AG10803 (cell line): Measurements from ENCODE around the gene TMEM81.

Experiments used
- DNase-seq: peaks from one replicate; pipeline ENCODE4 v3.0.0; 2010; ENCODE audit warnings: low read depth
- H3K4me3 ChIP-seq: 2 replicates; pipeline ENCODE4 v1.5.1; 2011; ENCODE audit warnings: mild to moderate bottlenecking, low read length, control low read depth
- CTCF ChIP-seq: conservative IDR thresholded peaks from 2 replicates; pipeline ENCODE4 v1.5.1; 2011; ENCODE audit warnings: mild to moderate bottlenecking, low read length, control low read depth, inconsistent platforms

Gene TMEM81

DNA sequence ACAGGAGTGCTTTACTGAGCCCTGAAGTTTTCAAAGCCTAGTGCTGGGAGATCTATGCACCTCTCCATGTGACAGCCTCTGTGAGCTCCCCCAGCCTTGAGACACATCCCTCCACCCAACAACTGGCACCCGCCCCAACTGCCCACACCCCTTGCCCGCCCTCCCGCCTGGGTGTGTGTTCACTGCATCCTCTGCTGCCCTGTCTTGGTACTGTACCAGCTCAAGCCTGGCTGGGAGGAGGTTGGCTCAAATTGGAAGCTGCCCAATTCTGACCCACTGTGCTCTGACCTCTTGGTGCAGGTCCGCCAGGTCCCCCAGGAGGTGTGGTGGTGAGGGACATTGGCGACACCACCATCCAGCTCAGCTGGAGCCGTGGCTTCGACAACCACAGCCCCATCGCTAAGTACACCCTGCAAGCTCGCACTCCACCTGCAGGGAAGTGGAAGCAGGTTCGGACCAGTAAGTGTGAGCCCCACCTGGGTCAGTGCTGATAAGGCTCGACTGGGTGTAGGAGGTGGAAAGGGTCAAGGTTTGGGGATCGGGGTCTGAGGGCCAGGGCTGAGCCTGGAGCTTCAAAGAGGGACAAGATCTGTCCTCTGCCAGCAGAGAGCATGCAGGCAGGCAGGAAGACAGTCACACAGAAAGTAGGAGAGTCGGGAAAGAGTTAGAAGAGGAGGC lies 18.0 kb downstream of the TMEM81 start:
- DNase-seq: no peak
- H3K4me3 ChIP-seq: no peak overlapping the region
- peak; percentile 8; the same call in 1 of the 2 replicates for TF ChIP-seq CTCF

DNA sequence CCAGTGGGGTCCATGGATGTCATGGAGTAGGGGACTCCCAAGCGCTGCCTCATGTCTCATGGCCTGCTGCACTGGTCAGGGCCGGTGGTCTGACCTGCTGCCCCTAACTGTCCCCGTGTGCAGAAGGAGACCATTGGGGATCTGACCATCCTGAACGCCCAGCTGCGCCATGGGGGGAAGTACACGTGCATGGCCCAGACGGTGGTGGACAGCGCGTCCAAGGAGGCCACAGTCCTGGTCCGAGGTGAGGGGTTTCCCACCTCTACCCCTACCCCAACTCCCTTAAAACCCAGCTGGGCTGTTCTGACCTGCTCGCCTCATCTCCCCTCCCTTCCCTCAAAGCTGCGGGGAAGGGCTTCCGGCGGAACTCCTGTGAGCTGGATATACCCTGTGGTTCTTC lies 18.6 kb downstream of the TMEM81 start:
- no peak overlapping the region for H3K4me3 ChIP-seq
- no peak for DNase-seq
- TF ChIP-seq CTCF: no peak

GRCh38 chr1:205064741-205065316 lies 19.4 kb downstream of the TMEM81 start:
- H3K4me3 ChIP-seq: no peak overlapping the region
- no peak for TF ChIP-seq CTCF
- no peak for DNase-seq

DNA sequence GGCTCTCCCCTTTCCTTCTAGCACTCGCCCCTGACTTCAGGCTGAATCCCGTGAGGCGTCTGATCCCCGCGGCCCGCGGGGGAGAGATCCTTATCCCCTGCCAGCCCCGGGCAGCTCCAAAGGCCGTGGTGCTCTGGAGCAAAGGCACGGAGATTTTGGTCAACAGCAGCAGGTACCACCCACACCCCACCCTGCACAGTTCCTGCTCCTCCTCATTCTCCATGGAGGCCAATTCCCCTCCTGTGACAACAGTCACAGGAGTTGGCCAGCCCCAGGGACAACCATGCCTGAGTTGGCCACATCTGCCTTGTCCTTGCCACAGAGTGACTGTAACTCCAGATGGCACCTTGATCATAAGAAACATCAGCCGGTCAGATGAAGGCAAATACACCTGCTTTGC lies 20.0 kb downstream of the TMEM81 start:
- TF ChIP-seq CTCF: no peak
- H3K4me3 ChIP-seq: no peak overlapping the region
- DNase-seq: no peak

DNA sequence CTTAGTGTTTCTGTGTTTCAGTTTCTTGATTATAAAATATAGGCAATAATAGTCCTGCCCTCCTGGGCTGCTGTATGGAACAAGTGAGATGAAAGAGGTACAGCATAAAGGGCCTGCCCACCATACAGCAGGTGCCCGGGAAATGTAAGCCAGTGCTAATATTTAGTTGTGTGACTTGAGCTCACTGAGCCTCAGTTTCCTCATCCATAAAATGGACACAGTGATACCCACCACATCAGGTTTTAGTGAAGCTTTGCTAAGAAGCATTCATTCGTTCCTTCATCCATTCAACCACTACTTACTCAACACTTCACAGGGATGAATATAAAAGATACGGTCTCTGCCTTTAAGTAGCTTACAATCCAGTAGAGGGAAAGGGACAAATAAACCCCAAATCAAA lies 21.4 kb downstream of the TMEM81 start:
- DNase-seq: no peak
- no peak for TF ChIP-seq CTCF

GRCh38 chr1:205062319-205062718 lies 21.9 kb downstream of the TMEM81 start:
- no peak for DNase-seq
- no peak overlapping the region for H3K4me3 ChIP-seq
- no peak for TF ChIP-seq CTCF

More for the DNA sequence above, 21.4 kb downstream of the TMEM81 start:
- H3K4me3 ChIP-seq: no peak overlapping the region

DNA sequence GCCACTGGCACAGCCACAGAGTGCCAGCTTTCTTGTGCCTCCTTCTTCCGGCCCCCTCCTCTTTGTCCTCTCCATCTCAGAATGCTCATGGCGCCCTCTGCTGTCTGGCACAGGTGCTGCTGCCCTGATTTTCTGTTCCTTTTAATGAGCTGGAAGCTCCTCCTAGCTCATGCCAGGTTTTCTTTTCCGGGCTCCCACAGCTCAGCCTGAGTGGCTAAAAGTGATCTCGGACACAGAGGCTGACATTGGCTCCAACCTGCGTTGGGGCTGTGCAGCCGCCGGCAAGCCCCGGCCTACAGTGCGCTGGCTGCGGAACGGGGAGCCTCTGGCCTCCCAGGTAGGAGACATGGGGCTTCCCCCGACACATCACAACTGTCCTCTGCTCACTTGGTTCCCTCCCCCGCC lies 22.6 kb downstream of the TMEM81 start:
- TF ChIP-seq CTCF: peak; percentile 90
- no peak overlapping the region for H3K4me3 ChIP-seq
- DNase-seq: peak; percentile 49
